Hepatocyte (in vitro differentiated cells): Measurements from ENCODE around the gene URGCP. TPM values are rescaled to one million over a fixed set of nuclear protein-coding genes. Genes with fewer than 3 reads are reported as not detected.

ENCODE experiments used
- DNase-seq: peaks from one replicate; pipeline ENCODE4 v3.0.0-alpha.2; 2016; ENCODE audit warnings: low spot score
- H2AFZ ChIP-seq: fragments of 200-600 bp; sonication (generic); 2 replicates; pipeline ENCODE4 v1.6.0; 2016; ENCODE audit warnings: antibody characterized with exemption, mild to moderate bottlenecking
- H3K27ac ChIP-seq: fragments of 200-600 bp; sonication (generic); 2 replicates; pipeline ENCODE4 v1.5.1; 2016; ENCODE audit warnings: mild to moderate bottlenecking
- H3K27me3 ChIP-seq: fragments of 200-600 bp; sonication (generic); 2 replicates; pipeline ENCODE4 v1.6.1; 2016
- H3K36me3 ChIP-seq: fragments of 200-600 bp; sonication (generic); replicated peaks from 2 replicates; pipeline ENCODE4 v1.5.1; 2016; ENCODE audit warnings: low read depth; ENCODE audit not compliant: insufficient read depth
- H3K4me1 ChIP-seq: fragments of 200-600 bp; sonication (generic); 2 replicates; pipeline ENCODE4 v1.5.1; 2016; ENCODE audit warnings: mild to moderate bottlenecking, moderate library complexity; ENCODE audit not compliant: insufficient read depth
- H3K4me2 ChIP-seq: fragments of 200-600 bp; sonication (generic); 2 replicates; pipeline ENCODE4 v1.6.0; 2016
- H3K4me3 ChIP-seq: fragments of 200-600 bp; sonication (generic); 2 replicates; pipeline ENCODE4 v1.5.1; 2016; ENCODE audit warnings: mild to moderate bottlenecking
- H3K79me2 ChIP-seq: fragments of 200-600 bp; sonication (generic); 2 replicates; pipeline ENCODE4 v1.6.0; 2017; ENCODE audit warnings: mild to moderate bottlenecking
- H3K9me2 ChIP-seq: fragments of 200-600 bp; sonication (generic); replicated peaks from 2 replicates; pipeline ENCODE4 v1.6.0; 2017; ENCODE audit warnings: mild to moderate bottlenecking; ENCODE audit not compliant: insufficient read depth
- H3K9me3 ChIP-seq: fragments of 200-600 bp; sonication (generic); 2 replicates; pipeline ENCODE4 v1.5.1; 2016; ENCODE audit warnings: low read depth, mild to moderate bottlenecking
- H4K20me1 ChIP-seq: fragments of 200-600 bp; sonication (generic); 2 replicates; pipeline ENCODE4 v1.6.0; 2016; ENCODE audit warnings: mild to moderate bottlenecking; ENCODE audit not compliant: insufficient read depth, poor library complexity, severe bottlenecking
- CTCF ChIP-seq: fragments of 200-600 bp; sonication (generic); IDR thresholded peaks from 2 replicates; pipeline ENCODE4 v1.5.1; 2016; ENCODE audit warnings: antibody characterized with exemption, mild to moderate bottlenecking; ENCODE audit not compliant: poor library complexity
- EZH2 ChIP-seq: fragments of 200-600 bp; sonication (generic); IDR thresholded peaks from 2 replicates; pipeline ENCODE4 v1.6.1; 2016; ENCODE audit warnings: antibody characterized with exemption, mild to moderate bottlenecking, borderline replicate concordance
- EZH2phosphoT487 ChIP-seq: fragments of 200-600 bp; sonication (generic); IDR thresholded peaks from one replicate; pipeline ENCODE4 v1.6.1; 2018; ENCODE audit warnings: antibody characterized with exemption, mild to moderate bottlenecking, low read depth, moderate library complexity; ENCODE audit not compliant: unreplicated experiment, severe bottlenecking
- WGBS: methylation state at CpG from one replicate; pipeline ENCODE4 v1.1.6; 2016; ENCODE audit warnings: low lambda C conversion rate; ENCODE audit errors: missing lambda C conversion rate; 5-methylcytosine and 5-hydroxymethylcytosine counted together
- polyA plus RNA-seq: library from polyadenylated mRNA; unstranded; fragments of >200 nt; fragmentation: Nextera tagmentation; extraction: Ambion mirVana; gene quantifications from 2 replicates; pipeline ENCODE4 v1.2.1, GENCODE V29; 2016
- total RNA-seq: library from RNA; depleted of rRNA; stranded (reverse); fragments of >200 nt; gene quantifications from 2 replicates; pipeline ENCODE4 v1.2.3, GENCODE V29; 2014

The URGCP gene
- total and polyA plus RNA-seq, 2 experiments from 2014 or later, result 28.7 to 31.9 TPM

DNA sequence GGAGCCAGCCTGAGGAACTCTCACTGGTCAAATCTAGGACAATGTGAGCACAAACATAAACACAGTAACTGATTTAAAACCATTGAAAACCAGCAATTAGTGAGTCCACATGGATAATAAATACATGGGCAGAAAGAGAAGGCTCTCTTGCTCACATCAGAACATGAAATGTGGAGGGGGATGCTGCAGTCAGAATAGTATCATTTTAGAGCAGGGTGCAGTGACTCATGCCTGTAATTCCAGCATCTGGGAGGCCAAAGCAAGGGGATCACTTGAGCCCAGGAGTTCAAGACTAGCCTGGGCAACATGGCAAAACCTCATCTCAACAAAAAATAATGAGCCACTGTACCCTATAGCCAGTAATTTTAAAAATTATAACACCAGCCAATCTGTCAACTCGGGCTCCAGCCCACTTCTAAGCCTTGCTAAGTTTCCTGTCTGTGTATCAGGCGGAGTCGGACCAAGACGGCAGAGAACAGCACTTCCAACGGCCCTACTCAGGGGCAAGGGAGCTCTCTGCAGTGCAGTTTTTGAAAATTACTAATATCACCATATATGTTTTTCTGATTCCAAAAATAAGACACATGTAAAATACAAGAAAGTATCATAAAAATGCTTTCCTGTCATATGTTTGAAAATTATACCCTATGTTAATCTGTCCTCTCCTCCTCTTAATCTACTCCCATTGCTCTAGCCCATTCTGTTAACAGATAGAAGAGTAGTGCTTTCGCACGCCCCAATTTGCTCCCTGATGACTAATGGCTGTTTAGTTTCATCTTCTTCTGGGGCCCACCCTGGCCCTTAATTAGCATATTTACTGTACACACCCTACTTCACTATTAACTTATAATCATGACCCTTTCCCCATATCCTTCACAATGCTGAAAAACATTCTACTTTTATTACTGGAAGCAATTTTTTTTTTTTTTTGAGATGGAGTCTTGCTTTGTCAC, 17.1 kb downstream of the URGCP start:
- no peaks in the 10 kb centered on the region for H3K9me2 ChIP-seq
- TF ChIP-seq EZH2, result no peak
- no peak for TF ChIP-seq CTCF
- no peak for TF ChIP-seq EZH2phosphoT487
- H3K9me3 ChIP-seq, result no peaks in the 10 kb centered on the region
- peaks cover 22% of the 10 kb centered on the region for H4K20me1 ChIP-seq
- DNase-seq, result no peak
- no peak overlapping the region for H3K27ac ChIP-seq
- H3K36me3 ChIP-seq, result no peaks in the 10 kb centered on the region
- no peaks in the 10 kb centered on the region for H3K27me3 ChIP-seq
- H3K79me2 ChIP-seq, result peaks cover 88% of the 10 kb centered on the region
- H3K4me3 ChIP-seq, result no peak overlapping the region
- no peak overlapping the region for H2AFZ ChIP-seq
- no peak overlapping the region for H3K4me2 ChIP-seq
- 86% methylated on average over 7 of the region's 7 CpGs for WGBS
- peaks cover 8% of the 10 kb centered on the region for H3K4me1 ChIP-seq

GRCh38 chr7:43884617-43885016, 21.8 kb downstream of the URGCP start:
- H3K27me3 ChIP-seq, result no peaks in the 10 kb centered on the region
- no peak overlapping the region for H3K4me2 ChIP-seq
- H3K27ac ChIP-seq, result no peak overlapping the region
- WGBS, result 97% methylated on average over 4 of the region's 4 CpGs
- H3K9me3 ChIP-seq, result no peaks in the 10 kb centered on the region
- peaks cover 12% of the 10 kb centered on the region for H4K20me1 ChIP-seq
- DNase-seq, result no peak
- H3K4me1 ChIP-seq, result no peaks in the 10 kb centered on the region
- TF ChIP-seq EZH2 (no peak), CTCF (no peak), EZH2phosphoT487 (no peak)
- H3K4me3 ChIP-seq, result no peak overlapping the region
- H3K79me2 ChIP-seq, result peaks cover 41% of the 10 kb centered on the region
- no peak overlapping the region for H2AFZ ChIP-seq
- H3K9me2 ChIP-seq, result no peaks in the 10 kb centered on the region
- no peaks in the 10 kb centered on the region for H3K36me3 ChIP-seq

GRCh38 chr7:43884209-43884608, 22.2 kb downstream of the URGCP start:
- Histone ChIP-seq H3K27ac (no peak overlapping the region), H3K79me2 (peaks cover 37% of the 10 kb centered on the region), H4K20me1 (peaks cover 12% of the 10 kb centered on the region), H3K4me3 (no peak overlapping the region), H3K27me3 (no peaks in the 10 kb centered on the region), H3K4me2 (no peak overlapping the region), H3K9me2 (no peaks in the 10 kb centered on the region), H3K9me3 (no peaks in the 10 kb centered on the region), H3K36me3 (no peaks in the 10 kb centered on the region), H3K4me1 (no peaks in the 10 kb centered on the region), H2AFZ (no peak overlapping the region)
- DNase-seq, result no peak
- TF ChIP-seq EZH2, result no peak
- TF ChIP-seq CTCF, result no peak
- TF ChIP-seq EZH2phosphoT487, result no peak
- 93% methylated on average over 4 of the region's 4 CpGs for WGBS
